OCI-LY1 (cell line): ENCODE results near the gene CCDC138.

Experiments
- CTCF ChIP-seq: fragments of 200-600 bp; sonication (generic), shearing (Covaris generic); IDR thresholded peaks from 2 replicates; pipeline ENCODE4 v1.5.1; 2017; ENCODE audit warnings: mild to moderate bottlenecking, antibody characterized with exemption, low read length, moderate library complexity, mixed read lengths
- EZH2 ChIP-seq: fragments of 200-600 bp; sonication (generic), shearing (Covaris generic); IDR thresholded peaks from 2 replicates; pipeline ENCODE4 v1.8.0; 2017; ENCODE audit warnings: borderline replicate concordance, mixed run types, mild to moderate bottlenecking, antibody characterized with exemption, low read length, moderate library complexity, mixed read lengths

- TF ChIP-seq EZH2 (no peak), CTCF (no peak)
Observed at GRCh38 chr2:108910541-108911396, 124.2 kb downstream of the CCDC138 start.
